Measurements from ENCODE around the gene SOX15. TPM values are rescaled to one million over a fixed set of nuclear protein-coding genes. Genes with fewer than 3 reads are reported as not detected.
A peak's percentile ranks its signal among the peaks of the same experiment; 100 is the strongest.

SOX15 gene
- total and polyA plus RNA-seq, 2 of the 13 experiments (the other 11 are each of a cell fraction or from before 2014, with no cell fraction given) = 0.07 to 0.18 TPM

DNA sequence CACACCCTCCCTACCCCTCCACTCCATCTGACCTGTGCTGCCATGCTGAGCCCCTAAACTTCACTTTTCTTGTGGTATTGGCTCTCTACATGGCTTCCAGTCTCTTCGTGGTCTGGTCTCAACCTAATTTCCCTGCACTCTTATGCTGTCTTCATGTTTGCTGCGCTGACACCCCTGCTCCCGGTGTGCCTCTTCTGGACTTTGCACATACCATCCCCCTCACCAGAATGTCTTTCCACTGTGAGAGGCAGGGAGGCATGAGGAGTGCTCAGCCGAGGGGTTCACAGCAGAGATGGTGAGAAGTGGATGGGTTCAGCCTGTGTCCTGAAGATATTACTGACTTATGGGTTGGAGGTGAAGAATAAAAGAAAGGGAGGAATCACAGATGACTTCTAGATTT lies 38.5 kb downstream of the SOX15 start (continued):
- TF ChIP-seq HNF4G (IDR thresholded peaks at IDR 0.05; ENCODE audit: borderline replicate concordance, low read depth, low read length) = peak; percentile 85
- peak; percentile 38; the same call in 1 of the 2 replicates for TF ChIP-seq HNF4G (CRISPR knock-in tag; IDR thresholded peaks at IDR 0.05; ENCODE audit: borderline replicate concordance, low read depth)
- peak; percentile 48; the same call in 1 of the 2 replicates for TF ChIP-seq MTA1 (CRISPR knock-in tag; IDR thresholded peaks at IDR 0.05; ENCODE audit: borderline replicate concordance)
- no peak for TF ChIP-seq DPF2 (CRISPR knock-in tag; IDR thresholded peaks at IDR 0.05; ENCODE audit: borderline replicate concordance, low read depth)
- TF ChIP-seq ZBTB7B (CRISPR knock-in tag; IDR thresholded peaks at IDR 0.05) = peak; percentile 57; the same call in 1 of the 2 replicates
- TF ChIP-seq, protein P1, sequence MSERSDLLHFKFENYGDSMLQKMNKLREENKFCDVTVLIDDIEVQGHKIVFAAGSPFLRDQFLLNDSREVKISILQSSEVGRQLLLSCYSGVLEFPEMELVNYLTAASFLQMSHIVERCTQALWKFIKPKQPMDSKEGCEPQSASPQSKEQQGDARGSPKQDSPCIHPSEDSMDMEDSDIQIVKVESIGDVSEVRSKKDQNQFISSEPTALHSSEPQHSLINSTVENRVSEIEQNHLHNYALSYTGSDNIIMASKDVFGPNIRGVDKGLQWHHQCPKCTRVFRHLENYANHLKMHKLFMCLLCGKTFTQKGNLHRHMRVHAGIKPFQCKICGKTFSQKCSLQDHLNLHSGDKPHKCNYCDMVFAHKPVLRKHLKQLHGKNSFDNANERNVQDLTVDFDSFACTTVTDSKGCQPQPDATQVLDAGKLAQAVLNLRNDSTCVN (CRISPR knock-in tag; IDR thresholded peaks at IDR 0.05; ENCODE audit: borderline replicate concordance) = 0 out of 2 replicates have a peak, but pooled peaks have one; percentile 21
- peak; percentile 80 for TF ChIP-seq GATAD2A (CRISPR knock-in tag; IDR thresholded peaks at IDR 0.05)
- TF ChIP-seq, protein P2, sequence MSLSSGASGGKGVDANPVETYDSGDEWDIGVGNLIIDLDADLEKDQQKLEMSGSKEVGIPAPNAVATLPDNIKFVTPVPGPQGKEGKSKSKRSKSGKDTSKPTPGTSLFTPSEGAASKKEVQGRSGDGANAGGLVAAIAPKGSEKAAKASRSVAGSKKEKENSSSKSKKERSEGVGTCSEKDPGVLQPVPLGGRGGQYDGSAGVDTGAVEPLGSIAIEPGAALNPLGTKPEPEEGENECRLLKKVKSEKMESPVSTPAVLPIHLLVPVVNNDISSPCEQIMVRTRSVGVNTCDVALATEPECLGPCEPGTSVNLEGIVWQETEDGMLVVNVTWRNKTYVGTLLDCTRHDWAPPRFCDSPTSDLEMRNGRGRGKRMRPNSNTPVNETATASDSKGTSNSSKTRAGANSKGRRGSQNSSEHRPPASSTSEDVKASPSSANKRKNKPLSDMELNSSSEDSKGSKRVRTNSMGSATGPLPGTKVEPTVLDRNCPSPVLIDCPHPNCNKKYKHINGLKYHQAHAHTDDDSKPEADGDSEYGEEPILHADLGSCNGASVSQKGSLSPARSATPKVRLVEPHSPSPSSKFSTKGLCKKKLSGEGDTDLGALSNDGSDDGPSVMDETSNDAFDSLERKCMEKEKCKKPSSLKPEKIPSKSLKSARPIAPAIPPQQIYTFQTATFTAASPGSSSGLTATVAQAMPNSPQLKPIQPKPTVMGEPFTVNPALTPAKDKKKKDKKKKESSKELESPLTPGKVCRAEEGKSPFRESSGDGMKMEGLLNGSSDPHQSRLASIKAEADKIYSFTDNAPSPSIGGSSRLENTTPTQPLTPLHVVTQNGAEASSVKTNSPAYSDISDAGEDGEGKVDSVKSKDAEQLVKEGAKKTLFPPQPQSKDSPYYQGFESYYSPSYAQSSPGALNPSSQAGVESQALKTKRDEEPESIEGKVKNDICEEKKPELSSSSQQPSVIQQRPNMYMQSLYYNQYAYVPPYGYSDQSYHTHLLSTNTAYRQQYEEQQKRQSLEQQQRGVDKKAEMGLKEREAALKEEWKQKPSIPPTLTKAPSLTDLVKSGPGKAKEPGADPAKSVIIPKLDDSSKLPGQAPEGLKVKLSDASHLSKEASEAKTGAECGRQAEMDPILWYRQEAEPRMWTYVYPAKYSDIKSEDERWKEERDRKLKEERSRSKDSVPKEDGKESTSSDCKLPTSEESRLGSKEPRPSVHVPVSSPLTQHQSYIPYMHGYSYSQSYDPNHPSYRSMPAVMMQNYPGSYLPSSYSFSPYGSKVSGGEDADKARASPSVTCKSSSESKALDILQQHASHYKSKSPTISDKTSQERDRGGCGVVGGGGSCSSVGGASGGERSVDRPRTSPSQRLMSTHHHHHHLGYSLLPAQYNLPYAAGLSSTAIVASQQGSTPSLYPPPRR (CRISPR knock-in tag; IDR thresholded peaks at IDR 0.05; ENCODE audit: borderline replicate concordance) = 0 out of 2 replicates have a peak, but pooled peaks have one; percentile 23
- peak; percentile 32; the same call in 1 of the 2 replicates for TF ChIP-seq NCOA2 (CRISPR knock-in tag; IDR thresholded peaks at IDR 0.05)
- TF ChIP-seq ZSCAN25 (CRISPR knock-in tag; IDR thresholded peaks at IDR 0.05) = peak; percentile 95
- TF ChIP-seq ASH2L (IDR thresholded peaks at IDR 0.05; ENCODE audit: insufficient read length, low read depth, low read length) = no peak
- TF ChIP-seq ZNF24 (IDR thresholded peaks at IDR 0.05) = no peak
- no peak for TF ChIP-seq NONO (IDR thresholded peaks at IDR 0.05)
- 0 out of 2 replicates have a peak, but pooled peaks have one; percentile 37 for TF ChIP-seq NONO (CRISPR knock-in tag; conservative IDR thresholded peaks at IDR 0.05)
- 0 out of 2 replicates have a peak, but pooled peaks have one; percentile 29 for TF ChIP-seq ZGPAT (CRISPR knock-in tag; IDR thresholded peaks at IDR 0.05)
- no peak for TF ChIP-seq ZNF446 (CRISPR knock-in tag; IDR thresholded peaks at IDR 0.05)
- no peak for TF ChIP-seq TIGD3 (CRISPR knock-in tag; IDR thresholded peaks at IDR 0.05; ENCODE audit: borderline replicate concordance)
- no peak for TF ChIP-seq MAFF (IDR thresholded peaks at IDR 0.05; ENCODE audit: low read depth, low read length)
- no peak for TF ChIP-seq ZNF605 (CRISPR knock-in tag; IDR thresholded peaks at IDR 0.05)
- TF ChIP-seq MIER3 (CRISPR knock-in tag; IDR thresholded peaks at IDR 0.05; ENCODE audit: borderline replicate concordance) = peak; percentile 44; the same call in 1 of the 2 replicates
- peak; percentile 65; the same call in 1 of the 2 replicates for TF ChIP-seq MAX (IDR thresholded peaks at IDR 0.05)

All from HepG2 (cell line).